Fibroblast of lung (primary cell): ENCODE data around the gene TRIM71.

Experiments
- EZH2 ChIP-seq: IDR thresholded peaks from 2 replicates; pipeline ENCODE4 v1.5.1; 2012; ENCODE audit warnings: low read length, control low read depth, mild to moderate bottlenecking; ENCODE audit errors: missing control alignments
- TF ChIP-seq, protein P1 (sequence below), 2 donors: IDR thresholded peaks in 1 of 2; conservative IDR thresholded peaks in 1 of 2; 1 replicate in 1 of 2; 2 replicates in 1 of 2; pipeline ENCODE4 v1.5.1; 2011 to 2012; ENCODE audit warnings: low read length in 2 of 2, control low read depth in 1 of 2, inconsistent platforms in 1 of 2, low read depth in 1 of 2, mild to moderate bottlenecking in 1 of 2

DNA sequence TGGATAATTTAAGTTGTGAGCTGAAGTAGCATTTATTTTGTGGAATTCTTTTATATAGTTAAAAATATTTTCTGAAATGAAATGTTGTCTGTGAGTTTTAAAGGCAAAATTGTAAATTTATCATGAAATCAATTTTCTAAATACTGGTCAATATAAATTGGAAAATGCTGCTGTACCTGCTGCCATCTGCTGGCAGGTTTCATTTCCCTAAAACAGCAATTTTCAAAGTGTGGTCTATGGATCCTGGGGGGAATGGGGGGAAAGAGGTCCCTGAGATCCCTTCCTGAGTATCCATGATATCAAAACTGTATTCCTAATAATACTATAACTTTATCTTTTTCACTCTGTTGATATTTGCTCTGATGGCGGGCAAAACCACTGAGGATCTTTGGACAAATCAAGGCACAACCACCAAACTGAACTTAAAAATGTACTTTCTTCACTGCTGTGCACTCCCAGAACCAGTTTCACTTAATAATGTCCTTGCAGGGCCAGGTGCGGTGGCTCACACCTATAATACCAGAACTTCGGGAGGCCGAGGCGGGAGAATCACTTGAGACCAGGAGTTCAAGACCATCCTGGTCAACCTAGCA, 116.4 kb downstream of the TRIM71 start:
- TF ChIP-seq, protein P1, sequence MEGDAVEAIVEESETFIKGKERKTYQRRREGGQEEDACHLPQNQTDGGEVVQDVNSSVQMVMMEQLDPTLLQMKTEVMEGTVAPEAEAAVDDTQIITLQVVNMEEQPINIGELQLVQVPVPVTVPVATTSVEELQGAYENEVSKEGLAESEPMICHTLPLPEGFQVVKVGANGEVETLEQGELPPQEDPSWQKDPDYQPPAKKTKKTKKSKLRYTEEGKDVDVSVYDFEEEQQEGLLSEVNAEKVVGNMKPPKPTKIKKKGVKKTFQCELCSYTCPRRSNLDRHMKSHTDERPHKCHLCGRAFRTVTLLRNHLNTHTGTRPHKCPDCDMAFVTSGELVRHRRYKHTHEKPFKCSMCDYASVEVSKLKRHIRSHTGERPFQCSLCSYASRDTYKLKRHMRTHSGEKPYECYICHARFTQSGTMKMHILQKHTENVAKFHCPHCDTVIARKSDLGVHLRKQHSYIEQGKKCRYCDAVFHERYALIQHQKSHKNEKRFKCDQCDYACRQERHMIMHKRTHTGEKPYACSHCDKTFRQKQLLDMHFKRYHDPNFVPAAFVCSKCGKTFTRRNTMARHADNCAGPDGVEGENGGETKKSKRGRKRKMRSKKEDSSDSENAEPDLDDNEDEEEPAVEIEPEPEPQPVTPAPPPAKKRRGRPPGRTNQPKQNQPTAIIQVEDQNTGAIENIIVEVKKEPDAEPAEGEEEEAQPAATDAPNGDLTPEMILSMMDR (conservative IDR thresholded peaks at IDR 0.05 in 1 of 2, IDR thresholded peaks at IDR 0.05 in 1 of 2; ENCODE audit: low read depth in 1 of 2, low read length in 2 of 2), result peak; percentile 73 to 76
- TF ChIP-seq EZH2, result no peak
